WTC11 (cell line): ENCODE results near the gene S1PR5.

Source experiments
- HMGA2 ChIP-seq: fragments of 250-450 bp; sonication (Bioruptor Pico); IDR thresholded peaks from 2 replicates; pipeline ENCODE4 v1.4.0; 2021; ENCODE audit warnings: mild to moderate bottlenecking, moderate library complexity
- JUN ChIP-seq: sonication (generic); formaldehyde crosslinking; IDR thresholded peaks from 2 replicates; pipeline ENCODE4 v1.8.0; 2023; ENCODE audit warnings: mild to moderate bottlenecking, missing genetic modification reagents
- SMAD3 ChIP-seq: sonication (generic); formaldehyde crosslinking; IDR thresholded peaks from 2 replicates; pipeline ENCODE4 v1.8.0; 2022; ENCODE audit warnings: missing genetic modification reagents, mild to moderate bottlenecking, borderline replicate concordance
- SP1 ChIP-seq: sonication (generic); formaldehyde crosslinking; conservative IDR thresholded peaks from 2 replicates; pipeline ENCODE4 v1.8.1; 2022; ENCODE audit warnings: missing genetic modification reagents
- TF ChIP-seq, protein P1 (sequence below): sonication (generic); formaldehyde crosslinking; IDR thresholded peaks from 2 replicates; pipeline ENCODE4 v1.8.1; 2023; ENCODE audit warnings: mild to moderate bottlenecking, missing genetic modification reagents, moderate library complexity
- TF ChIP-seq, protein P2 (sequence below): fragments of 200-600 bp; IDR thresholded peaks from 2 replicates; pipeline ENCODE4 v1.8.0; 2022; ENCODE audit warnings: antibody characterized with exemption
- TF ChIP-seq, protein P3 (sequence below): sonication (generic); formaldehyde crosslinking; IDR thresholded peaks from 2 replicates; pipeline ENCODE4 v1.8.0; 2022; ENCODE audit warnings: mild to moderate bottlenecking, missing genetic modification reagents
- TF ChIP-seq, protein P4 (sequence below): sonication (generic); formaldehyde crosslinking; conservative IDR thresholded peaks from 2 replicates; pipeline ENCODE4 v1.8.1; 2023; ENCODE audit warnings: mild to moderate bottlenecking, low read depth, missing genetic modification reagents, moderate library complexity
- TF ChIP-seq, protein P5 (sequence below): sonication (generic); formaldehyde crosslinking; IDR thresholded peaks from 2 replicates; pipeline ENCODE4 v1.8.1; 2023; ENCODE audit warnings: mild to moderate bottlenecking, moderate library complexity, missing genetic modification reagents
- TF ChIP-seq, protein P6 (sequence below): sonication (generic); formaldehyde crosslinking; IDR thresholded peaks from 2 replicates; pipeline ENCODE4 v1.8.0; 2022; ENCODE audit warnings: mild to moderate bottlenecking, missing genetic modification reagents

DNA sequence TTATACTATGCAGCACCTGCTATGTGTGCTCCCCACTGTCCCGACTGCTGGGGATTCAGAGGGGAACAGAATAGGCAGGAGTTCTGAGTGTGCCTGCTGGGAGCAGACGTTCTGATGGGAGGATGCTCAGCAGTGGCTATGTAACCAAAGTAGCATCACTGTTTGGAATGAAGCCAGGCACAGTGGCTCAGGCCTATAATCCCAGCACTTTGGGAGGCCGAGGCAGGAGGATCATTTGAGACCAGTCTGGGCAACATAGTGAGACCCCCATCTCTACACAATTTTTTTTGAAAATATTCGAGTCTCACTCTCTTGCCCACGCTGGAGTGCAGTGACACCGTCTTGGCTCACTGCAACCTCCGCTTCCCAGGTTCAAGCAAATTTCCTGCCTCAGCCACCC is 32.5 kb upstream of the S1PR5 start:
- TF ChIP-seq, protein P1, sequence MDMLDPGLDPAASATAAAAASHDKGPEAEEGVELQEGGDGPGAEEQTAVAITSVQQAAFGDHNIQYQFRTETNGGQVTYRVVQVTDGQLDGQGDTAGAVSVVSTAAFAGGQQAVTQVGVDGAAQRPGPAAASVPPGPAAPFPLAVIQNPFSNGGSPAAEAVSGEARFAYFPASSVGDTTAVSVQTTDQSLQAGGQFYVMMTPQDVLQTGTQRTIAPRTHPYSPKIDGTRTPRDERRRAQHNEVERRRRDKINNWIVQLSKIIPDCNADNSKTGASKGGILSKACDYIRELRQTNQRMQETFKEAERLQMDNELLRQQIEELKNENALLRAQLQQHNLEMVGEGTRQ (CRISPR knock-in tag), result no peak
- TF ChIP-seq, protein P2, sequence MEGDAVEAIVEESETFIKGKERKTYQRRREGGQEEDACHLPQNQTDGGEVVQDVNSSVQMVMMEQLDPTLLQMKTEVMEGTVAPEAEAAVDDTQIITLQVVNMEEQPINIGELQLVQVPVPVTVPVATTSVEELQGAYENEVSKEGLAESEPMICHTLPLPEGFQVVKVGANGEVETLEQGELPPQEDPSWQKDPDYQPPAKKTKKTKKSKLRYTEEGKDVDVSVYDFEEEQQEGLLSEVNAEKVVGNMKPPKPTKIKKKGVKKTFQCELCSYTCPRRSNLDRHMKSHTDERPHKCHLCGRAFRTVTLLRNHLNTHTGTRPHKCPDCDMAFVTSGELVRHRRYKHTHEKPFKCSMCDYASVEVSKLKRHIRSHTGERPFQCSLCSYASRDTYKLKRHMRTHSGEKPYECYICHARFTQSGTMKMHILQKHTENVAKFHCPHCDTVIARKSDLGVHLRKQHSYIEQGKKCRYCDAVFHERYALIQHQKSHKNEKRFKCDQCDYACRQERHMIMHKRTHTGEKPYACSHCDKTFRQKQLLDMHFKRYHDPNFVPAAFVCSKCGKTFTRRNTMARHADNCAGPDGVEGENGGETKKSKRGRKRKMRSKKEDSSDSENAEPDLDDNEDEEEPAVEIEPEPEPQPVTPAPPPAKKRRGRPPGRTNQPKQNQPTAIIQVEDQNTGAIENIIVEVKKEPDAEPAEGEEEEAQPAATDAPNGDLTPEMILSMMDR, result no peak
- TF ChIP-seq SP1 (CRISPR knock-in tag) (no peak), JUN (no peak), SMAD3 (CRISPR knock-in tag) (no peak), HMGA2 (CRISPR knock-in tag) (no peak)
- TF ChIP-seq, protein P3, sequence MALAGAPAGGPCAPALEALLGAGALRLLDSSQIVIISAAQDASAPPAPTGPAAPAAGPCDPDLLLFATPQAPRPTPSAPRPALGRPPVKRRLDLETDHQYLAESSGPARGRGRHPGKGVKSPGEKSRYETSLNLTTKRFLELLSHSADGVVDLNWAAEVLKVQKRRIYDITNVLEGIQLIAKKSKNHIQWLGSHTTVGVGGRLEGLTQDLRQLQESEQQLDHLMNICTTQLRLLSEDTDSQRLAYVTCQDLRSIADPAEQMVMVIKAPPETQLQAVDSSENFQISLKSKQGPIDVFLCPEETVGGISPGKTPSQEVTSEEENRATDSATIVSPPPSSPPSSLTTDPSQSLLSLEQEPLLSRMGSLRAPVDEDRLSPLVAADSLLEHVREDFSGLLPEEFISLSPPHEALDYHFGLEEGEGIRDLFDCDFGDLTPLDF (CRISPR knock-in tag), result no peak
- TF ChIP-seq, protein P4, sequence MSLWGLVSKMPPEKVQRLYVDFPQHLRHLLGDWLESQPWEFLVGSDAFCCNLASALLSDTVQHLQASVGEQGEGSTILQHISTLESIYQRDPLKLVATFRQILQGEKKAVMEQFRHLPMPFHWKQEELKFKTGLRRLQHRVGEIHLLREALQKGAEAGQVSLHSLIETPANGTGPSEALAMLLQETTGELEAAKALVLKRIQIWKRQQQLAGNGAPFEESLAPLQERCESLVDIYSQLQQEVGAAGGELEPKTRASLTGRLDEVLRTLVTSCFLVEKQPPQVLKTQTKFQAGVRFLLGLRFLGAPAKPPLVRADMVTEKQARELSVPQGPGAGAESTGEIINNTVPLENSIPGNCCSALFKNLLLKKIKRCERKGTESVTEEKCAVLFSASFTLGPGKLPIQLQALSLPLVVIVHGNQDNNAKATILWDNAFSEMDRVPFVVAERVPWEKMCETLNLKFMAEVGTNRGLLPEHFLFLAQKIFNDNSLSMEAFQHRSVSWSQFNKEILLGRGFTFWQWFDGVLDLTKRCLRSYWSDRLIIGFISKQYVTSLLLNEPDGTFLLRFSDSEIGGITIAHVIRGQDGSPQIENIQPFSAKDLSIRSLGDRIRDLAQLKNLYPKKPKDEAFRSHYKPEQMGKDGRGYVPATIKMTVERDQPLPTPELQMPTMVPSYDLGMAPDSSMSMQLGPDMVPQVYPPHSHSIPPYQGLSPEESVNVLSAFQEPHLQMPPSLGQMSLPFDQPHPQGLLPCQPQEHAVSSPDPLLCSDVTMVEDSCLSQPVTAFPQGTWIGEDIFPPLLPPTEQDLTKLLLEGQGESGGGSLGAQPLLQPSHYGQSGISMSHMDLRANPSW (CRISPR knock-in tag), result no peak
- TF ChIP-seq, protein P5, sequence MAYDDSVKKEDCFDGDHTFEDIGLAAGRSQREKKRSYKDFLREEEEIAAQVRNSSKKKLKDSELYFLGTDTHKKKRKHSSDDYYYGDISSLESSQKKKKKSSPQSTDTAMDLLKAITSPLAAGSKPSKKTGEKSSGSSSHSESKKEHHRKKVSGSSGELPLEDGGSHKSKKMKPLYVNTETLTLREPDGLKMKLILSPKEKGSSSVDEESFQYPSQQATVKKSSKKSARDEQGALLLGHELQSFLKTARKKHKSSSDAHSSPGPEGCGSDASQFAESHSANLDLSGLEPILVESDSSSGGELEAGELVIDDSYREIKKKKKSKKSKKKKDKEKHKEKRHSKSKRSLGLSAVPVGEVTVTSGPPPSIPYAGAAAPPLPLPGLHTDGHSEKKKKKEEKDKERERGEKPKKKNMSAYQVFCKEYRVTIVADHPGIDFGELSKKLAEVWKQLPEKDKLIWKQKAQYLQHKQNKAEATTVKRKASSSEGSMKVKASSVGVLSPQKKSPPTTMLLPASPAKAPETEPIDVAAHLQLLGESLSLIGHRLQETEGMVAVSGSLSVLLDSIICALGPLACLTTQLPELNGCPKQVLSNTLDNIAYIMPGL (CRISPR knock-in tag), result no peak
- TF ChIP-seq, protein P6, sequence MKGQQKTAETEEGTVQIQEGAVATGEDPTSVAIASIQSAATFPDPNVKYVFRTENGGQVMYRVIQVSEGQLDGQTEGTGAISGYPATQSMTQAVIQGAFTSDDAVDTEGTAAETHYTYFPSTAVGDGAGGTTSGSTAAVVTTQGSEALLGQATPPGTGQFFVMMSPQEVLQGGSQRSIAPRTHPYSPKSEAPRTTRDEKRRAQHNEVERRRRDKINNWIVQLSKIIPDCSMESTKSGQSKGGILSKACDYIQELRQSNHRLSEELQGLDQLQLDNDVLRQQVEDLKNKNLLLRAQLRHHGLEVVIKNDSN (CRISPR knock-in tag), result no peak
